GM12801 (cell line): ENCODE data around the gene GRPR.

Experiments used
- TF ChIP-seq, protein P1 (sequence below): IDR thresholded peaks from one replicate; pipeline ENCODE4 v1.5.1; 2011; ENCODE audit warnings: control low read depth; ENCODE audit not compliant: insufficient read length; ENCODE audit errors: extremely low read depth

The GRPR gene

DNA sequence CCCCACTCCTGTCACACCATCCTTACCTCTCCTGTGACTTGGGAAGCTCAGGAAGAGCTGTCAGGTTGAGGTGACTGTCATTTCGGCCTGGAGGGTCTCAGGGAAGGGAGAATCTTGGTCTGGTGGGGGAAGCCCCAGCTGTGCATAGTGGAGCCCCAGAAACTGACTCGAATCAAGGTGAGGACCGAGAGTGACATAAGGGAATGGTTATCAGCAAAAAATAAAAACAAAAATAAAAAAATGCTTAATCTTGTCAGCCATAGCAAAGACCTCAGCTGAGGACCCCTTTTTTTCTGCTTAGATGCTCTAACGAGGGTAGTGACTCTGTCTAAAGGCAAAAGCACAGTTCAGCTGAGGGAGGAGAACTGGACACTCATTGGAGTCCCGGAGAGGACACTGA, 43.8 kb downstream of the GRPR start, which contains the start of gene MAGEB17:
Gene MAGEB17, plus strand, starts transcription at position 301 of the 400 bp plus-strand sequence. CDS start 2,902 bp downstream, outside the sequence.
- TF ChIP-seq, protein P1, sequence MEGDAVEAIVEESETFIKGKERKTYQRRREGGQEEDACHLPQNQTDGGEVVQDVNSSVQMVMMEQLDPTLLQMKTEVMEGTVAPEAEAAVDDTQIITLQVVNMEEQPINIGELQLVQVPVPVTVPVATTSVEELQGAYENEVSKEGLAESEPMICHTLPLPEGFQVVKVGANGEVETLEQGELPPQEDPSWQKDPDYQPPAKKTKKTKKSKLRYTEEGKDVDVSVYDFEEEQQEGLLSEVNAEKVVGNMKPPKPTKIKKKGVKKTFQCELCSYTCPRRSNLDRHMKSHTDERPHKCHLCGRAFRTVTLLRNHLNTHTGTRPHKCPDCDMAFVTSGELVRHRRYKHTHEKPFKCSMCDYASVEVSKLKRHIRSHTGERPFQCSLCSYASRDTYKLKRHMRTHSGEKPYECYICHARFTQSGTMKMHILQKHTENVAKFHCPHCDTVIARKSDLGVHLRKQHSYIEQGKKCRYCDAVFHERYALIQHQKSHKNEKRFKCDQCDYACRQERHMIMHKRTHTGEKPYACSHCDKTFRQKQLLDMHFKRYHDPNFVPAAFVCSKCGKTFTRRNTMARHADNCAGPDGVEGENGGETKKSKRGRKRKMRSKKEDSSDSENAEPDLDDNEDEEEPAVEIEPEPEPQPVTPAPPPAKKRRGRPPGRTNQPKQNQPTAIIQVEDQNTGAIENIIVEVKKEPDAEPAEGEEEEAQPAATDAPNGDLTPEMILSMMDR = no peak

DNA sequence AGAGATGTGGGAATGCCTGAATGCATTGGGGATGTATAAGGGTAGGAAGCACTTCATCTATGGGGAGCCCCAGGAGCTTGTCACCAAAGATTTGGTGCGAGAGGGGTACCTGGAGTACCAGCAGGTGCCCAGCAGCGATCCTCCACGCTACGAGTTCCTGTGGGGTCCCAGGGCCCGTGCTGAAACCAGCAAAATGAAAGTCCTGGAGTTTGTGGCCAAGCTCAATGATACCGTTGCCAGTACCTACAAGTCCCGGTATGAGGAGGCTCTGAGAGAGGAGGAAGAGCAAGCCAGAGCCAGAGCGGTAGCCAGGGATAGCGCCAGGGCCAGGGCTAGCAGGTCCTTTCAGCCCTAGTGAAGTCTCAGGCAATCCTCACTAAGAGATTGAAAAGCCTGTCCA, 47.7 kb downstream of the GRPR start:
- TF ChIP-seq, protein P1 = no peak

DNA sequence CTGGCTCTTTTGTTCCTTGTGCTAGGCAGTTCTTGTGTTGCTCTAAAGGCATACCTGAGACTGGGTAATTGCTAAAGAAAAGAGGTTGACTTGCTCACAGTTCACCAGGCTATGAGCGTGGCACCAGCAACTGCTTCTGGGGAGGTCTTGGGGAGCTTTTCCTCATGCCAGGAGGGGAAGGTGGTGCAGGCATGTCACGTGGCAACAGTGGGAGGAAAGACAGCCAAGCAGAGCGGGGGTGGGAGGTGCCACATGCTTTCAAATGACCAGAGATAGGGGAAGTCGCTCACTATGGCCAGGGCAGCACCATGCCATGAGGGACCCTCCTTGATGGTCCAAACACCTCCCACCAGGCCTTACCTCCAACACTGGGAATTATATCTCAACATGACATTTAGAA, 48.6 kb downstream of the GRPR start:
- TF ChIP-seq, protein P1 = no peak

DNA sequence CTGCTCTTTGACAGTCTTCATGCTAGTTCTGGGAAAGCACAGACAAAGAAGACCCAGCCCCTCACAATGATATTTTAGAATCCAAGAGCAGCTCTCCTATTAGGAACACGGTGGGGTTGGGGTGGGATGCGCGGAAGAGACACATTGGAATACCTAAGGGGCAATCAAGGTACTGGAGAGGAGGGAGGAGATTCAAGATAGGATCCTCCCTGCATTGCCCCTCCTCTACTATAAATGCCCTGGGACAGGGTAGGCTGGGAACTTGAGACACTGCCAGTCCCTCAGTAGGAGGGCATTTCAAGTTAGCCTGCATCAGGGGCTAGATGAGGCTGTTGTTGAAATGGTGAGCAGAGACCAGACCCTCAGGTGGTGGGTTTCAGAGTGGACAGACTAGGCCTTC, 49.0 kb downstream of the GRPR start:
- TF ChIP-seq, protein P1 = no peak

DNA sequence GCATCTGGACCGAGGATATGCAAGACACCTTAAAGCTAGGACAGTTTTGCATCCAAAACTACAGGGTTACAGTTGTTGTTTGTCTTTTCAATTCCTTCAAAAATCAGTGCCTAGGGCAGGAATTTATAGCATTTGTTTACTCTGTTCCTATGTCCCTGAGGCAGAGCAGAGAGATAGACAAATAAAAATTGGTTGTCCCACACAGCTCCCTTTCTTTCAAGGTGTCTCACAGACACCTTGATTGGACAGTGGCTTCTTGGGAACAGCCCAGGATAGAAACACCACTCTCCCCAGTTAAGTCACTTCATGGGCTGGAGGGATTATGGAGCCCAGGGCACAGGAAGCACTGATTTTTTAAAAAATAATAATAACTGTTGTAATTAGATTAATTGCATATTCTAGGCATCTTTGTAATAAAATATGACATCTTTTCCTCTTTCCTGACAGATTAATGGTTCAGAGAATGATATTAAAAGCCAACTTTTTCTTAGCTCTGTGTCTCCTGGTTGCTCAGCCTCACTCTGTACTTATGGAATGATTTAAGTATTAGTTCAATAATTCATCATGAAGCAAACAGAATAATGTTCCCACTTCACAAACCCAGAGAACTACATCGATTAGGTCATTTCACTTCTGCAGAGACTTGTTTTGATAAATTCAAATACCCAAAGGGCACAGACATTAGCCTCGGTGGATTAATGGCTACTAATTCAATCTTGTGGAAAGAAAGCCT, 52.1 kb downstream of the GRPR start:
- TF ChIP-seq, protein P1 = no peak

DNA sequence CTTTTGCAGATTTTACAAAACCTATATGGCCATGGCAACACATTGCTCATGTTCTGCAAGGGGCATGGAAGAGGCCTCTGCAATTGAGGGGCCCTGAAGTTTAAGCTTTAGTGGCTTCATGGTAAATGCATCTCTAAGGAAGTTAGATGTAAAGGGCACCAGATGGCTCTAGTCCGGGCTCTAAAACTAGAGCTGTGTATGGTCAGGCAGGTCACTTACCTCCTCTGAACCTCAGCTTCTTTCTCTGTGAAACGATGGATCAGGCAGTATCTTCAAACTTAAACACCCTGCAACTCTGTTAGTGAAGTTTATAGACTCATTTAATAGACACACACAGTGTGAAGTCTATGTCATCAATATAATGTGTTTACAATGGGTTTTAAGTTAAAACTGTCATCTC, 53.9 kb downstream of the GRPR start:
- TF ChIP-seq, protein P1 = no peak

DNA sequence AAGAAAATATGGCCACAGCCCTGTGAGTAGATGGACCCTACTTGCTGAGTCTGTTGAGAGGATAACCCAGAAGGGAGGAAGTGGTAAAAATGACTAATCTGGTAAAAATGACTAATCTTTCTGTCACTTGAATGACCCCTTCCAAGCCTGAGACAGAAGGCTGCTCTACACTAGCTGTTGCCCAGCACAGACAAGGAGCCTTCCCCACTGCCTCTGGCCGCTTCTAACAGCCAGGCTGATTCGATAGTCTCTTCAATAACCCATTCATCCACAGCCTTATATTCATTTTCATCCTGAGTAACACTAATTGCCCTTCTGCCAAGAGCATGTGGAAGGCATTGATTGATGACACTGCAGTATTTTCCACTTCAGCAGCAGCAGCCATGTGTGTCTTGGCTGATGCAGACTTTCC, 62.4 kb downstream of the GRPR start:
- TF ChIP-seq, protein P1 = no peak
